ENCODE results near the gene ORC5. TPM values are rescaled to one million over a fixed set of nuclear protein-coding genes. Genes with fewer than 3 reads are reported as not detected.

ORC5 gene
- total RNA-seq, 1 donor from 2014 or later, result 14.2 TPM

DNA sequence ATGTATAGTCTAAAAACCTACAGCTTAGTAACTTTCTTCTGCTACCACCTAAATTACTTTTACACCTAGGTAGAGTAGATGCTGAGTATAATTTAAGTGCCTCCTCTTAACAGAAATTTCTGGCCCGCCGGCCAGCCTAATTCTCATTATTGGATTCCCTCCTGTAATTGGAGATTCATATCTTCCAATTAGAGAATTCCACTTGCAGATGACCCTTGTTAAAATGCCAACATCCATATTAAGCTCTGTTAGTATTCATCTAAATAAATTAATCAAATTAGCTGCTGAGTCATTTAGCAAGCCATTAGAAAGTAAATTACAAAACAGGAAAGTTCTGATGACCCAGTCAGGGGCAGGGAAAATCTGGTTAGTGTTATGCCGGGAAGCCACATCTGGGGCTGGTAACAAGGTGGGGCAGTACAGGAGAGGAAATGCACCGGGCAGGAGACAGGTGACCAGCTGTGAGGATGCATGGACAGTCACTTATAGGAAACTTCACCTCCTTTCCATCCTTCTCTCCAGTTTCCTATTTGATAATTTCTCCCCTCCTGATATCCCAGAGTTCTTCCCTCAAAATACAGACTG is 82.8 kb downstream of the ORC5 start:
- no peaks in the 10 kb centered on the region for H3K4me1 Mint-ChIP-seq (ENCODE audit: low read depth)
- H3K27ac Mint-ChIP-seq (ENCODE audit: unreplicated experiment), result no peak overlapping the region
- no peak overlapping the region for H3K4me3 Mint-ChIP-seq (ENCODE audit: unreplicated experiment)
- H3K36me3 Mint-ChIP-seq (ENCODE audit: low read depth), result peaks cover 17% of the 10 kb centered on the region
- TF ChIP-seq, protein P1, sequence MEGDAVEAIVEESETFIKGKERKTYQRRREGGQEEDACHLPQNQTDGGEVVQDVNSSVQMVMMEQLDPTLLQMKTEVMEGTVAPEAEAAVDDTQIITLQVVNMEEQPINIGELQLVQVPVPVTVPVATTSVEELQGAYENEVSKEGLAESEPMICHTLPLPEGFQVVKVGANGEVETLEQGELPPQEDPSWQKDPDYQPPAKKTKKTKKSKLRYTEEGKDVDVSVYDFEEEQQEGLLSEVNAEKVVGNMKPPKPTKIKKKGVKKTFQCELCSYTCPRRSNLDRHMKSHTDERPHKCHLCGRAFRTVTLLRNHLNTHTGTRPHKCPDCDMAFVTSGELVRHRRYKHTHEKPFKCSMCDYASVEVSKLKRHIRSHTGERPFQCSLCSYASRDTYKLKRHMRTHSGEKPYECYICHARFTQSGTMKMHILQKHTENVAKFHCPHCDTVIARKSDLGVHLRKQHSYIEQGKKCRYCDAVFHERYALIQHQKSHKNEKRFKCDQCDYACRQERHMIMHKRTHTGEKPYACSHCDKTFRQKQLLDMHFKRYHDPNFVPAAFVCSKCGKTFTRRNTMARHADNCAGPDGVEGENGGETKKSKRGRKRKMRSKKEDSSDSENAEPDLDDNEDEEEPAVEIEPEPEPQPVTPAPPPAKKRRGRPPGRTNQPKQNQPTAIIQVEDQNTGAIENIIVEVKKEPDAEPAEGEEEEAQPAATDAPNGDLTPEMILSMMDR (IDR thresholded peaks at IDR 0.05), result no peak
- H3K27me3 Mint-ChIP-seq (ENCODE audit: low read depth), result no peaks in the 10 kb centered on the region
- H3K9me3 Mint-ChIP-seq (ENCODE audit: low read depth), result peaks cover 18% of the 10 kb centered on the region
- no peak for DNase-seq (ENCODE audit: low spot score)

DNA sequence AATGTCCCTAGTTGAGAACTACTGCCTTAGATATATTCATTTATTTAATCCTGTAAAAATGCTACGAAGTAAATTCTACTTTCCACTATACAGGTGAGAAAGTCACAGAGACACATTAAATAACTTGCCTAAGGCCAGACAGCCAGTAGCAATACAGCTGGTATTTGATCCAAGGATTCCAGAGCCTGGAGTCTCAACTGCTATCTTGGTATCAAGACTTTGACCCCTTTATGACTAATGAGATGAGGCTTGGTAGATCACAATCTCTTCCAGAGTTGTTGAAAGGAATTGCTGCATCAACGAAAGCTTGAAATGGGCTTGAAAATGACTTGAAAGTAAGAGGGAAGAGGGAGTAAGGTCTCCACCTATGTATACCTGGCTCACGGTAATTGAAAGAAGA is 83.3 kb downstream of the ORC5 start:
- H3K4me1 Mint-ChIP-seq (ENCODE audit: low read depth), result no peaks in the 10 kb centered on the region
- H3K27me3 Mint-ChIP-seq (ENCODE audit: low read depth), result no peaks in the 10 kb centered on the region
- no peak overlapping the region for H3K27ac Mint-ChIP-seq (ENCODE audit: unreplicated experiment)
- DNase-seq (ENCODE audit: low spot score), result no peak
- no peak overlapping the region for H3K4me3 Mint-ChIP-seq (ENCODE audit: unreplicated experiment)
- TF ChIP-seq, protein P1 (IDR thresholded peaks at IDR 0.05), result no peak
- H3K9me3 Mint-ChIP-seq (ENCODE audit: low read depth), result peaks cover 18% of the 10 kb centered on the region
- H3K36me3 Mint-ChIP-seq (ENCODE audit: low read depth), result peaks cover 17% of the 10 kb centered on the region

DNA sequence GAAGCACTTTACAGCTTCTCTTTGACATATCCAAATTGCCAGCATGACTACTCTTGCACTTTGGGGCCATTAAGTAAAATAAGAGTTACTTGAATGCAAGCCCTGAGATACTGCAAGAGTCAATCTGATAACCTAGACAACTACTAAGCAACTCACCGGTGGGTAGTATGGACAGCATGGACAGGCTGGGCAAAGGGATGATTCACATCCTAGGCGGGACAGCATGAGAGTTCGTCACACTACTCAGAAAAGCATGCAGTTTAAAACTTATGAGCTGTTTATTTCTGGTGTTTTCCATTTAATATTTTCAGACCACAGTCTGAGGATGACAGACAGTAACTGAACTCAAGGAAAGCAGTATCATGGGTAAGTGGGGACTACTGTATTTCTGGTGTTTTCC is 84.0 kb downstream of the ORC5 start:
- Mint-ChIP-seq H3K4me1 (ENCODE audit: low read depth) (no peaks in the 10 kb centered on the region), H3K36me3 (ENCODE audit: low read depth) (peaks cover 15% of the 10 kb centered on the region), H3K4me3 (ENCODE audit: unreplicated experiment) (no peak overlapping the region), H3K27me3 (ENCODE audit: low read depth) (no peaks in the 10 kb centered on the region), H3K9me3 (ENCODE audit: low read depth) (peaks cover 17% of the 10 kb centered on the region), H3K27ac (ENCODE audit: unreplicated experiment) (no peak overlapping the region)
- DNase-seq (ENCODE audit: low spot score), result no peak
- TF ChIP-seq, protein P1 (IDR thresholded peaks at IDR 0.05), result no peak

DNA sequence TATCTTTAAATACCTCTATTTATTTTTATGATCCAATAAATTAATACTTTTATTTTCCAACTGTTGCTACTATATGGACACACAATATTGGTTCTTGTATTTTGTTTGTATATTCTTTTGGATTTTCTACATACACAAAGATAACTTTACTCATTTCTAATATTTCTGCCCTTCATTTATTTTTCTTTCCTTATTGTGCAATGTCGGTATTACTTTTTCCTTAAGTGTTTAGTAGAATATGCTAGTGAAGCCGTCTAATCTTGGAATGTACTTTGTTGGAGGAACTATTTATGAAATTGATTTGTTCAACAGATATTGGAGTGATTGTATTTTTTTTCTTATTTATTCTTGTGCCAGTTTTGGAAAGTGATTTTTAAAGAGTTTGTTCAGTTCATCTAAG is 94.0 kb downstream of the ORC5 start:
- Mint-ChIP-seq H3K27me3 (ENCODE audit: low read depth) (peaks cover 11% of the 10 kb centered on the region), H3K36me3 (ENCODE audit: low read depth) (no peaks in the 10 kb centered on the region), H3K4me1 (ENCODE audit: low read depth) (no peaks in the 10 kb centered on the region), H3K27ac (ENCODE audit: unreplicated experiment) (no peak overlapping the region), H3K4me3 (ENCODE audit: unreplicated experiment) (no peak overlapping the region), H3K9me3 (ENCODE audit: low read depth) (no peaks in the 10 kb centered on the region)
- TF ChIP-seq, protein P1 (IDR thresholded peaks at IDR 0.05), result no peak
- no peak for DNase-seq (ENCODE audit: low spot score)

DNA sequence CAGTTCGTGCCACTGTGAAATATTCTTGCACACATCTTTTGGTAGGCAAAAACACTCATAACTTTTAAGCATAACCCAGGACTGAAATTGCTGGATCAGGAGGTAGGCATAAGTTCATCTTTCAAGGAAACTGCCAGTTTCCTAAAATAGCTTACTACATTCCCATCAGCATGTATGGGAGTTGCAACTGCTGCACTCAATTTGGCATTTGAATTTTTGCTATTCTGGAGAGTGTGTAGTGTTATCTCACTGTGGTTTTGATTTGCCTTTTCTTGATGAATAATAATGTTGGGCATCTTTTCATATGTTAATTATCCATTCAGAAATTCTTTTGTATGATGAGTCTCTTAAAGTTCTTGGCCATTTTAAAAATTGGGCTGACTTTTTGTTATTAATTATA is 95.2 kb downstream of the ORC5 start:
- DNase-seq (ENCODE audit: low spot score), result no peak
- TF ChIP-seq, protein P1 (IDR thresholded peaks at IDR 0.05), result no peak
- no peak overlapping the region for H3K27ac Mint-ChIP-seq (ENCODE audit: unreplicated experiment)
- peaks cover 11% of the 10 kb centered on the region for H3K27me3 Mint-ChIP-seq (ENCODE audit: low read depth)
- no peaks in the 10 kb centered on the region for H3K36me3 Mint-ChIP-seq (ENCODE audit: low read depth)
- no peaks in the 10 kb centered on the region for H3K9me3 Mint-ChIP-seq (ENCODE audit: low read depth)
- H3K4me3 Mint-ChIP-seq (ENCODE audit: unreplicated experiment), result no peak overlapping the region
- H3K4me1 Mint-ChIP-seq (ENCODE audit: low read depth), result no peaks in the 10 kb centered on the region
